HG03342 (cell line): Measurements from ENCODE around the gene SMIM28.
"Not testable (repeated sequence)": the region's sequence is repeated elsewhere in the genome, so short reads cannot be mapped to it uniquely, and the experiment has no call there.

Experiments used
- ATAC-seq: cut with Tn5 transposase; IDR thresholded peaks from one replicate; pipeline ENCODE4 v1.9.1; 2021; ENCODE audit warnings: mild to moderate bottlenecking, moderate library complexity; ENCODE audit not compliant: unreplicated experiment

Gene SMIM28

DNA sequence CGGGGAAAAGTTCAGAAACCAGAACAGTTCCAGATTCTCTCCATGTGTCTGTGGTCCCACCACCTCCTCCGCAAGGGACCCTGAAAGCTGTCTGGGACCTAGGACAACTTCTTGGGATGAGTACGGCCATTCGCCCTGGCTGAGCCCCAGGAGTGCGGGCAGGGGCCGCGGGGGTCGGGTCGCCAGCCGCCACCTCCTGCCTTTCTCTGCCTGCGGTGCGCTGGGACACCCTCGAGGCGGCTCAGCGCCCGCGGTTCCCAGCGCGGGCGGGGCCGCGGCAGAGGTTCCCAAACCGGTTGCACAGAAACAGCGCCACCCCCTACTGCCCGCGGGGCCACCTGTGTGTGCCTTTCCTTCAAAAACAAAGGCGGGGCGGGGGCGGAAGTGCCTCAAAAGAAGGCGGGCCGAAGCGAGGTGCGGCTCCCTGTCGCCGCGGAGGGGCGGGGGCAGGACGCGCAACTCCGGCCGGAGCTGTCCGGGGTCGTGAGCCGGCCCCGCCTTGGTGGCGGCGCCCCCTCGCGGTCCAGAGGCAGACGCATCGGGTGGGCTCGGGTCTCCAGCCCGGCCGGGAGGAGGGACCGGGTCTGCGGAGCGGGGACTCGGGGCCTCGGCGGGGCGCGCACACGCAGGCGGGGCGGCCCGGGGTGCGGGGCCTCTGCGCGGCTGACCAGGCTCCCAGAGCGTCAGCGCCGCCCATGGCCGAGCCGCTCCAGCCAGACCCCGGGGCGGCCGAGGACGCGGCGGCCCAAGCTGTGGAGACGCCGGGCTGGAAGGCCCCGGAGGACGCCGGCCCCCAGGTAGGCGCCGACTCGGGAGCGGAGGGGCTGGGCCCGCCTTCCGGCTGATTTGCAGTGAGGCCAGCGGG, 26.3 kb downstream of the SMIM28 start, which contains the start of gene HEBP2:
Gene HEBP2, plus strand, starts transcription at position 423 of the 865 bp plus-strand sequence. Its CDS starts 273 bp downstream, at position 696.
- ATAC-seq = peak; percentile 94

- no peak for ATAC-seq
Measured at GRCh38 chr6:138404666-138405337, 27.1 kb downstream of the SMIM28 start.

- no peak for ATAC-seq
Measured at GRCh38 chr6:138405816-138406413, 28.2 kb downstream of the SMIM28 start.

DNA sequence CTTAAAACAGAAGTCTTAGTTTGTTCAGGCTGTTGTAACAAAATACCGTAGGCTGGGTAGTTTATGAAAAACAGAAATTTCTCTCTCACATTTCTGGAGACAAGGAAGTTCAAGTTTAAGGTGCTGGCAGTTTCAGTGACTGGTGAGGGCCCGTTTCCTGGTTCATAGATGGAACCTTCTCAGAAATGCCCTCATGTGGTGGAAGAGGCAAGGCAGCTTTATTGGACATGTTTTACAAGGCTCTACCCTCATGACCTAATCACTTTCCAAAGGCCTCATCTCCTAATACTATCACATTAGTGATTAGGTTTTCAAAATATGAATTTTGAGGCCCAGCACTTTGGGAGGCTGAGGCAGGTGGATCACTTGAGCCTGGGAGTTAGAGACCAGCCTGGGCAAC, 28.7 kb downstream of the SMIM28 start:
- no peak for ATAC-seq

DNA sequence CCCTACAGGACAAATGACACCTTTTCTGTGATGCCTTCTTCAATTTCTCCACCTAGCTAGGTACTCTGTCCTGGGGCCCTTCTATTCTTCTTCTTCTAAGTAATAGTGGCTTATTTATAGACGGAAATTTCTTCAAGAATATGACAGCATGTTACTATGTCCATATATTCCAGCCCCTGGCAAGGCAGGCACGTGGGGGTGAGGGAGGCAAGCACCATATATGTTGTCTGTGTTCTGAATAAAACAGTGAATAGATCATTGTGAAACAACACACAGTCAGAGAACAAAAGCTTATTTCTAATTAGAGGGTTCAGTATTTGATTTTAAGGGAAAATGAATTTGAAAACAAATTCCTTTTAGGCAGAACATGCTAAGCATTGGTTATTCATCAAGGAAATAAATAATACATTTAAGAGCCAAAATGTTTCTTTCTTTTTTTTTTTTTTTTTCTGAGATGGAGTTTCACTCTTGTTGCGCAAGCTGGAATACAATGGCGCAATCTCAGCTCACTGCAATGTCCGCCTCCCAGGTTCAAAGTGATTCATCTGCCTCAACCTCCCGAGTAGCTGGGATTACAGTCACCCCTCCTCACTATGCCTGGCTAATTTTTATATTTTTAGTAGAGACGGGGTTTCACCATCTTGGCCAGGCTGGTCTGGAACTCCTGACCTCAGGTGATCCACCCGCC, 32.5 kb downstream of the SMIM28 start:
- no peak for ATAC-seq

GRCh38 chr6:138410972-138411880, 33.5 kb downstream of the SMIM28 start:
- ATAC-seq = peak; percentile 58

GRCh38 chr6:138415125-138415524, 37.4 kb downstream of the SMIM28 start:
- ATAC-seq = no peak

GRCh38 chr6:138416206-138416605, 38.5 kb downstream of the SMIM28 start:
- ATAC-seq = no peak

- ATAC-seq = no peak
Measured at GRCh38 chr6:138417493-138418117, 39.9 kb downstream of the SMIM28 start.

GRCh38 chr6:138418118-138418742, 40.5 kb downstream of the SMIM28 start:
- ATAC-seq = no peak

- no peak for ATAC-seq
Measured at GRCh38 chr6:138419766-138420165, 42.1 kb downstream of the SMIM28 start.

DNA sequence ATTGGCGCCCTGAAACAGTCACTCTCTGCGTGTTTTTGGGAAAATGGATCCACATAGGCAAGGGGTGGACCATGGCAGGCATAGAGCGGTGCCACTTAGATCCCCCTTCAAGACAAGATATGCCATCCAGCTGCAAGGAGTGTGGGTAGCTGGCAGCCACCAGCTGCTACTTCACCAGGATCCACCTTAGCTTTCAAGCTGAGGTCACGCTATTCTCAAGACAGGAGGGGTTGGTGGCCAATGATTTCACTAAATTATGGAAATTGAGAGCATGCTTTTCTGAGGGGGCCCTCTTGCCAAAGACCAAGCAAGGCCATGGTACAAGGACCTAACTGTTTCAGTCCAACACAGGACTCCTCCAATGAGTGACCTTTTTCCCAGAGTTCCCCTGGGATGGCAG, 42.7 kb downstream of the SMIM28 start:
- ATAC-seq = no peak

GRCh38 chr6:138421089-138421488, 43.4 kb downstream of the SMIM28 start:
- no peak for ATAC-seq

DNA sequence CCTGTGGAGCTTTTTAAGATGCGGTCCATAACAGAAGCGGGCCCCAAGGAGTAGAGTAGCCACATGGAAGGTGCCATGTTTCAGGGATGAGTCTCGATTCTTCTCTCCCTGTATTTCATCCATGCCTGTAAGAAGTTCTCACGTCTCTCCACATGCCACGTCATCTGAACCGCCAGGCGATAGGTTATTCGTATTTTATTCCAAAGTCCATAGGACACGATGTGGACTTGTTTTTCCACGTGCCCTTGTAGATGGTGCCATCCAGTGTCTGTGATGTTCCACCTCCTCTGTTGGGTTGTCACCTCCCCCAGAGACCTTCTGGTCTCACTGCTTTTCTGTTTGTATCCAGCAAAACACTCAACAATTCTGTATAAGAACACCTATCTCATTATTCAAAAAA, 43.9 kb downstream of the SMIM28 start:
- no peak for ATAC-seq

- ATAC-seq = no peak
Measured at GRCh38 chr6:138422861-138423260, 45.2 kb downstream of the SMIM28 start.

GRCh38 chr6:138424004-138424904, 46.5 kb downstream of the SMIM28 start:
- ATAC-seq = no peak

DNA sequence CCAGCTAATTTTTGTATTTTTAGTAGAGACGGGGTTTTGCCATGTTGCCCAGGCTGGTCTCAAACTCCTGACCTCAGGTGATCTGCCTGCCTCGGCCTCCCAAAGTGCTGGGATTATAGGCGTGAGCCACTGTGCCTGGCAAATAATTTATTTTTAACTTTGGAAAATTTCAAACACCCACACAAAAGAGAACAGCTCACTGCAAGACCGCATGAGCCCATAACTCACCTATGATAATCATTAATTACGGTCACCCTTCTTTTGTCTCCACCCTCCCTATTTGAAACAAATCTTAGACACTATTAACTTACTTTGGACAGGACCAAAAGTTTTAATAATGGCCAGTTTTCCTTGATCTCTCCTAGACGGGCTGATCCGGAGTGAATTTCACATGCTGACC, 47.6 kb downstream of the SMIM28 start:
- ATAC-seq = not testable (repeated sequence)

DNA sequence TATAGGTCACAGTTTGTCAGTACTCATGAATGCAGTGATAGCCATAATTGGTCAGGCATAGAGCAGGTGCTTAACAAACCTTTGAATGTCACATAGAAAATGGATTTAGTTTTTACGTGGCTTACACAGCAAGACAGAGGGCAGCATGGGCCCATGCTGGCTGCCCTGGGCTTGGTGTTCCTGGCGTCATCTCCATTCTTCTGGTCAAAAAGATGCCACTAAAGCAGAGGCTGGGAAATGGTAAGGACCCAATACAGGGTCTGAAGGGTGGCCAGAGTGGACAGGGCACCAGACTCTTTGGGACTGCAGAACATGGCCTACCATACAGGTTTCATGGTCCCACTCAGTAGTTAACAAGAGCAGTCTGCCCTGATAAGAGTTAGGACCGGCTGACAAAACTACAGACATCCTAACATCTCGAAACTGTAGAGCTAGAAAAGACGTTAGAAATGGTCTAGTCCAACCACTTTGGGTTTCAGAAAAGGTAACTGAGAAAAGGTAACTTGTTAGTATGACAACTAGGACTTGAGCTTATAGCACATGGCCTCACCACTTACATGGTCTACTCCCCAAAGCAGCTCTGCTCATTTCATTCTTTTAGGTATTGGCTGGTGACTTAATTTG, 48.9 kb downstream of the SMIM28 start:
- ATAC-seq = no peak
